HG02840 (cell line): Measurements from ENCODE around the gene ZNF264.
A peak's percentile ranks its signal among the peaks of the same experiment; 100 is the strongest.
"Not testable (repeated sequence)": the region's sequence is repeated elsewhere in the genome, so short reads cannot be mapped to it uniquely, and the experiment has no call there.

Experiments used
- ATAC-seq: cut with Tn5 transposase; IDR thresholded peaks from one replicate; pipeline ENCODE4 v1.9.1; 2021; ENCODE audit warnings: mild to moderate bottlenecking, moderate library complexity, moderate number of reproducible peaks; ENCODE audit not compliant: unreplicated experiment, low FRiP score

ZNF264 gene

DNA sequence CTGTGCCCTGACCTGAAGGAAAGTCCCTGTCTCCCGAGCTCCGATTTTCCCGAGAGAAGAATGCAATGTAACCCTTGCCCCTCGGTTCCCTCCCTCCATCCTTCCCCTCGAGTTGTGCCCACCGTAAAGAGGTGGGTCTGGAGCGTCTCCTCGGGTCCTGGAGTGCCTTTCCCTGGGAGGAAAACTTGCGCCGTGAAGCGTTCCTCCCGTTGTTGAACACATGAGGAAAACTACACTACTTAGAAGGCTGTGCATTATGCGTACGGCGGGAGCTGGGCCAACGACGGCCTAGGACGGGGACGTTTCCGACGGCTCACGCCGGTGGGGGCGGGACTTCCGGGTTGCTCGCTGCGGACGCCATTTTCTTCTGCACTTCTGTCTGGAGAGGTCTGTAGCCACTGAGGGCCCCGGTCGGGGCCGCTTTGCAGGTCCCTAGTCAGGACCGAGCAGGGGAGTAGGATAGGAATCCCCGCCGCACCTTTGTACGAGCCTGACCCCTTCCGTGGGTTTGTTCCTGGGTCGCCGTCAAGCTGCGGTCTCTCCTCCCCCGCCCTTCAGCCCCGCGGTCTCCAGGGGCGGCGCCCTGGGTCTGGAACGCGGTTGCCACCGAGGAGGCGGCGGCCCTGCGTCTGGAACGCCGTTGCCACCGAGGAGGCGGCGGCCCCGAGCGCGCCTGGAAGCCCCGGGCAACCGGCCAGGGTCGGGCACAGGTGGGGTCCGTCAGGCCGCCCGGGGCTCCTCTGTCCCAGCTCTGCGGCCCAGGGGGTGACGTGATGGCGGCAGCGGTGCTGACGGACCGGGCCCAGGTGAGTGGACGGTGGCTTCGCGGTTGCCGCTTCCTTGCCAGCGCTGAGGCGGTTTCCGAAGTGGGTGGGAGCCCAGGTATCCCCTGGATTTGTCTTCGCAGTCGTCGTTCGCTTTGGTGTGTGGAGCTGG lies at the start of gene ZNF264:
ZNF264 (plus strand) TSS at position 360 of the 936 bp plus-strand sequence; CDS start at position 774, 414 bp downstream.
- ATAC-seq = peak; percentile 97

DNA sequence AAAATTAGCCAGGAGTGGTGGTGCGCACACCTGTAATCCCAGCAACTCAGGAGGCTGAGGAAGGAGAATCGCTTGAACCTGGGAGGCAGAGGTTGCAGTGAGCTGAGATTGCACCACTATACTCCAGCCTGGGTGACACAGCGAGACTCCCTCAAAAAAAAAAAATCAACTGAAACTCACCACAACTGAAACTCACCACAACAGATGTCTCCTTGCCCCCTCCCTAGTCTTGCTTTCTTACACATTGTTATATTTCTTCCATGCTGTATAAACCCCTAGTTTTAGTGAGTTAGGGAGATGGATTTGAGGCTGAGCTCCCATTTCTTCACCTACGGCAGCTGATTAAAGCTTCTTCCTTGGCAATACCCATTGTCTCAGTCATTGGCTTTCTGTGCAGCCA lies 49.6 kb upstream of the ZNF264 start:
- ATAC-seq = no peak

DNA sequence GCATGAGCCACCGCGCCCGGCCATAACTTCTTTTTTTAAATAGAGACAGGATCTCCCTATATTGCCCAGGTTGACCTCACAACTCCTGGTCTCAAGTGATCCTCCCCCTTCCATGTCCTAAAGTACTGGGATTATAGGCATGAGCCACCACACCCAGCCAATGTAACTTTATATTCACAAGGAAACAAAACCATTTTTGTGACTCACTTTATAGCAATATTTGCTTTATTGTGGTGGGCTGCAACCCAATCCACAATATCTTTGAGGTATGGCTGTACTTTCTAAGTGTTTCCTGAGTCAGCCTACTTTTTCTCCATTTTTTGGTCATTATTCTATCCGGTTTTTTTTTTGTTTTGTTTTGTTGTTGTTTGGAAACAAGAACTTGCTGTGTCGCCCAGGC lies 38.4 kb upstream of the ZNF264 start:
- no peak for ATAC-seq

DNA sequence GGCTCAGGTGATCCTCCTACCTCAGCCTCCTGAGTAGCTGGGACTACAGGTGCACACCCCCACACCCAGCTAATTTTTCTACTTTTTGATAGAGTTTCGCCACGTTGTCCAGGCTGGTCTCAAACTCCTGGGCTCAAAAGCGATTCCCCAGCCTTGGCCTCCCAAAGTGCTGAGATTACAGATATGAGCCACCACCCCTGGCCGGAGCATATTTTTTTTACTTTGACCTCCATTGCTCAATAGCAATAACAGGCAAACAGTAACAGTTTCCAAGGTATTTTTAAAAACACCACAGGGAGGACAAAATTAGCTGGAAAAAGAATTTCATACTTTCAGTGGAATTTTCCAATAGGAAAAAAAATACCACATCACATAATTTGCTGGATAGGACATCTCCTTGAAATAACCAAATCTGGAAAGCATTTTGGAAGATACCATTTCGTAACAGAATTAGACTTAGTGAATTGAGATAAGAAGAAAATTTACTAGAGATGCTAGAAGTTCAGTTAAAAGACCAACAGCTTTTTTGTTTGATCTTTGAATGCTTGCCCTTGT lies 29.2 kb upstream of the ZNF264 start:
- ATAC-seq = no peak

DNA sequence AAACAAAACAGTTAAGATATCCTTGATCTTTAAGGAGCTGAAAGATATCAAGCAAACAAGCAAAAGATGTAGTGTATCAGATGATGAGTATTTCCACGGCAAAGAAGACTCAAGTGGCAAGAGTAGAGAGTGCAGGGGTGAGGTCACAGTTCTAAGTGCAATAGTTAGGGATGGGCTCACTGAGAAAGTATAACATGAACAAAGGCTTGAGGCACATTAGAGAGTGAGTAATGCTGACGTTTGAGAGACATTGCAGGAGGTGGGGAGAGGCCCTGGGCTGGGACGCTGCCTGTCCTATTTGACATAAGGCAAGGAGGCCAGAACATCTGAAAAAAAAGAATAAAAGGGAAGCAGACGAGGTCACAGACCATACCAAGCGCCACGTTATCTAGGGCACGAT lies 25.5 kb upstream of the ZNF264 start:
- ATAC-seq = no peak

DNA sequence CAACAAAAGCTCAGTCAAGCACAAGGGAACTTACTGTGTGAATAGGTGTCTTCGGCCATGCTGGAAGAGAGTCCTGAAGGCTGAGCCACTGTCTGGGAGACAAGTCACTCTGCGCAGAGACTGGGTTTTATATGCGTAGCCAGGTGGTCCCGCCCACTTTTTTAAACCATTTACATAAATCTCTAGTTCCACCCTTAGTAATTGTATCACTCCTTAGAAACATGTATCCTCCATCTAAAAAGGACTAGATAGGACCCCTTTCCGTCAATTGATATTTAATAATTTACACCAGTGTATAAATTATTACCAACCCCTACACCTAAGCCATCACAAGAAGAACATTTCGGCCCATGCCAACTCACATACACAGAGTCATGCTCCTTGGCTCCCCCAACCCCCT lies 23.9 kb upstream of the ZNF264 start, which contains the start of gene DUXA:
DUXA (minus strand) TSS at position 101 of the 400 bp plus-strand sequence; CDS start at position 59, 42 bp downstream.
- no peak for ATAC-seq

DNA sequence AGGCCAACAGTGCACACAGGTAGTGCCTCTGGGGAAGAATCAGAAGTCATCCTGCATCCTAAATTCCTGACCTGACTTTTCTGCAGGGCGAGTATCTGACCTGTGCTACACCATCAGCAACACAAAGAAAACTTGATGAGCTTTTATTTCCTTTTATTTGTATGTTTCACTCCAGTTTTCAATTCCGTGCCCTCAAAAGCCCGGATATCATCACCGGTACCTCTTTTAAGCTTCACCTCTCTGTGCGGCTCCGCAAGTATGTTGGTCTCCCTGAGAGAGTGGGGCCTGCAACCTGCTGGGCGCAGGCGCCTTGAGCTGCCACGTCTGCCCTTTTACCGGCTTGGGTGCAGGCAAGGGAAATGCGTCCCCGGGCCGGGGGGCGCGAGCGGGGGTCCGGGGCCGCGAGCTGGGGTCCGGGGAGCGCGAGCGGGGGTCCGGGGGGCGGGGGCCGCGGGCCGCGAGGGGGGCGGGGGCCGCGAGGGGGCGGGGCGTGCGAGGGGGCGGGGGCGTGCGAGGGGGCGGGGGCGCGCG lies 19.7 kb upstream of the ZNF264 start:
- no peak for ATAC-seq

DNA sequence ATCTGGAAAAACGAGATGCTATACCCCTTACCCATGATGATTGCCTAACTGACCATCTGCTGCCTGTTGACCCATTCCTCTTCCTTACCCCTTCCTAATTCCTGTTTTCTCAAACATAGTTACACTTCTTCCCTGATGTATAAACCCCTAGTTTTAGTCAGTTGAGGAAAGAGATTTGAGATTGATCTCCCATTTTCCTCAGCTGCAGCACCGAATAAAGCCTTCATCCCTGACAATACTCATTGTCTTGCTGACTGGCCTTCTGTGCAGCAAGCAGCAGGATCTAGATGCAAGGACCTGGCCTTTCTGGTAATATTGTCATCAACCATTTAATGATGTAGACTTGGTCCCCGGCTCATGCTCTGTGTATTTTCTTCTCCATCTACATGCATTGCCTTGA lies 999 bp upstream of the ZNF264 start:
- no peak for ATAC-seq

DNA sequence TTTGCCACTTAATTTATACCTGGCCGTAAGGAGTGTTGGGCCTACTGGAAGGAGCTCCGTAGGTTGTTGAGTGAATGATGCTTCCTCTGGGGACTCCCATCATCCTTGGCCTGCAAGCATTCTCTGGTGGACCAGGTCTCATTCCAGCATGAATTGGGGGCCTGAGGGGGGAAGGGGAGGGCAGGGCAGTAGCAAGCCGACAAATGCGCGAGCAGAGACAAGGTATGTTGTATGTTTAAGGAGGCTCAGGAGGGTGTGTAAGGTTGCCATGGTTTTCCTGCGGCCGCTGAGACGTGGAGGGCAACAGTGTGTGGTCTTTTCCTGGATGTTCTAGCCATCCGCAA lies 749 bp downstream of the ZNF264 start:
- no peak for ATAC-seq

DNA sequence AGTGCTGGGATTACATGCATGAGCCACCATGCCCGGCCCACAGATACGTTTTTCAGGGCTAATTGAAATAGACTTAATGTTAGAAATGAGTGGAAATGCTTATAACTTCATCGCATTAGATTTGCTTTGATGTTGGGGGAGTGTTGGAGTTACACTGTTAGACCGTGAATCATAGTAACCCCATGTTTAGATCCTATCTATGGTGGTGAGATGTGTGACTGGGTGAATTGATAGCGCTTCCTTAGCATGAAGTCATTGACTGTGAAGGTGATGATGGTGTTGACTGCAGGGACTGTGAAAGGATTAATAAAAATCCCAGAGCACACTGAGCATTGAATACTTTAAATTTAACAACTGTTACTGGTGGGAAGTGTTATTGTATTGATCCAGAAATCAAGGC lies 1.7 kb downstream of the ZNF264 start:
- ATAC-seq = no peak

DNA sequence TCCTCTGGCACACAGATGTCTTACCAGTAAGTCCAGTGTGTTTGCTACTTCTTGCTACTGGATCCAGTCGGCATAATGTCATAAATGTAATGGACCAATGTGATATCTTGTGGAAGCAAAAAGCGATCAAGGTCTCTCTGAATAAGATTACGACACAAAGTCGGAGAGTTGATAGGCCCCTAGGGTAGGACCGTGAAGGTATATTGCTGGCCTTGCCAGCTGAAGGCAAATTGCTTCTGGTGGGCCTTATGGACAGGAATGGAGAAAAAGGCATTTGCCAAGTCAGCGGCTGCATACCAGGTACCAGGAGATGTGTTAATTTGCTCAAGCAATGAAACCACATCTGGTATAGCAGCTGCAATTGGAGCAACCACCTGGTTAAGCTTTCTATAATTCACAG lies 6.6 kb downstream of the ZNF264 start:
- not testable (repeated sequence) for ATAC-seq

DNA sequence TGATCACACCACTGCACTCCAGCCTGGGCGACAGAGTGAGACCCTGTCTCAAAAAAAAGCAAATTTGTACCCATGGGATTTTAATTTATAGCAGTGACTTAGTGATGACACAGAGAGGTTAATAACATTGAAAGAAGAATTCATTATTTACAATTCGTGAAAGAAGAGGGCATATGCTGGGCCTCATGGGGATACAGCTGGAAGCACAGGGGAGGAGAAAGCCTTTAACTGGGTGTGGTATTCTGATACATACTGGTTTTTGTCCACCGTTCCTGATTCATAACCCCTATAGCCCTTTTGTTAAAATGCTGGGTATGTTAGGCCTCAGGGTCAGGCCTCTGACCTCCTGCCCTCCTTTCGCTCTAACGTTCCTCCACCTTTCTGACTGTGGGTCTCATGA lies 10.9 kb downstream of the ZNF264 start:
- ATAC-seq = no peak

DNA sequence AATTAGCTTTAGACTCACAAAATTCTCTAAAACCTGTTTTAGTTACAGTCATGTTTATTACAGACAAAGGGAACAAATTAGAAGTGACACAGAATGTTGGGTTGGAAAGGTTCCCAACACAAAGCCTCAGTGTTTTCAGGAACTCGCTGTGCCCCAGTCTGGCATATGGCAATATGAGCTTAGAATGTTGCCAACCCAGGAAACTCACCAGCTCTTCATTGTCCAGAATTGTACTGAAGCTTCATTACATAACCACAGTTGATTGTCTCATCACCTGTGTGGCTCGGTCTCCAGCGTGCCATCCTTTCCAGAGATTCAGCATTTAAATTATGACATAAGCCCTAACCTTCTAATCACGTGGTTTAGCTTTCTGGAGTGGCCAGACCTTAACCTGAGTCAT lies 19.1 kb downstream of the ZNF264 start:
- ATAC-seq = no peak

DNA sequence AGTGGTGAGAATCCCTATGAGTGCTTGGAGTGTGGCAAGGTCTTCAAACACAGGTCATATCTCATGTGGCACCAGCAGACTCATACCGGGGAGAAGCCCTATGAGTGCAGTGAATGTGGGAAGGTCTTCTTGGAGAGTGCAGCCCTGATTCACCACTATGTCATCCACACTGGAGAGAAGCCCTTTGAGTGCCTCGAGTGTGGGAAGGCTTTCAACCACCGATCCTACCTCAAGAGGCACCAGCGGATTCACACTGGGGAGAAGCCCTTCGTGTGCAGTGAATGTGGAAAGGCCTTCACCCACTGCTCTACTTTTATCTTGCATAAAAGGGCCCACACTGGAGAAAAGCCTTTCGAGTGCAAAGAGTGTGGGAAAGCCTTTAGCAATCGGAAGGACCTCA lies 20.8 kb downstream of the ZNF264 start:
- no peak for ATAC-seq

DNA sequence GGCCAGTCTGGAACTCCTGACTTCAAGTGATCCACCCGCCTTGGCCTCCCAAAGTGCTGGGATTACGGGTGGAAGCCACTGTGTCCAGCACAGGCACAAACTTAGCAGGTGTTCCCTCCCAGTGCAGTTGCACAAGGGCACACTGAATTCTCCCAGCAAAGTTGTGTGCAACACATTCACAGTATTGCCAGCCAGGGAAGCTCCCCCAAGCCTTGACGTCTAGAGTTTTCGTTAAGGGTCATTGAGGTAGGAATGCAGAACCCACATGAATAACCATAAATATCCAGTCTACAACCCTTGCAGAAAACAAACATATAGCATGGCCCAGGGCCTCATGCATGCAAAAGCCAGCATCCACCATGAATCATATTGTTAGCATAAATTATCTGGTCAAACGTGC lies 36.2 kb downstream of the ZNF264 start:
- no peak for ATAC-seq

DNA sequence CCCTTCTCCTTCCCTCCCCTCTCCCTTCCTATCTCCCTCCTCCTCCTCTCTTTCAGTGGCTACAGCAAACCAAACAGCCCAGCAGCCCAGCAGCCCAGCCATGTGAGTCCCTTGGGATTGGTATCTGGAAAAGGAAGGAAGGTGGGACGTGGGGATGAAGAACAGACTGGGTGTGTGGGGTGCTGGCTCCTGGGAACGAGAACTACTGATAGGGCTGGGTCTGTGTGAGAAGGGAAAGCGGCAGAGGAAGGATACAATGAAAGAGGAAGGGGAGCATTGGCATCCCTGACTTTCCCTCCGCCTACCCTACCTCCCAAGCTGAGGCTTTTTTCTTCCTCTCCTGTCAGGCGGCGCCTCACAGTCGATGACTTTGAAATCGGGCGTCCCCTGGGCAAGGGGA lies 40.4 kb downstream of the ZNF264 start:
- no peak for ATAC-seq

DNA sequence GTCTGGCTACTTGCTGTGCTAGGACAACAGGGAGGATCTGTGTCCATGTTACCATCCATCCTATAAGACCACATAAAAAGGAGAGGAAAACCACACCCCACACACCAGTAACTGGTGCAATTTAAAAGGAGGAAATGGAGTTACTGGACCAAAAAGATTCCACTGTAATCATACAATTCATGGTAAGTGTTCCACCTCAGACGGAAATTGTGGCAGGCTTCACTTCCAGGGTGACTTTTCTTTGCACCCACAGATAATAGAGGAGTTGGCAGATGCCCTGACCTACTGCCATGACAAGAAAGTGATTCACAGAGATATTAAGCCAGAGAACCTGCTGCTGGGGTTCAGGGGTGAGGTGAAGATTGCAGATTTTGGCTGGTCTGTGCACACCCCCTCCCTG lies 41.9 kb downstream of the ZNF264 start:
- ATAC-seq = no peak

DNA sequence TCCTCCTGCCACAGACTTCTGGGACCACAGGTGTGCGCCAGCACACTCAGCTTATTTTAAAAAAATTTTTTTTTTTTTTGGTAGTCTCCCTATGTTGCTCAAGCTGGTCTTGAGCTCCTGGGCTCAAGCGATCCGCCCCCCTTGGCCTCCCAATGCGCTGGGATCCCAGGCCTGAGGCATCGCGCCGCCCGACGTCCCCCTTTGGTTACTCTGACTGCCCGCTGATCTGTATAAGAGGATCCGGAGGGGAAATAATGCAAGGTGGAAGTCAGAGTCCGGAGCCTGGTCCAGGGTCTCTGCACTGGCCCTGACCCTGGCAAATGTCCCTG lies 48.6 kb downstream of the ZNF264 start:
- no peak for ATAC-seq

DNA sequence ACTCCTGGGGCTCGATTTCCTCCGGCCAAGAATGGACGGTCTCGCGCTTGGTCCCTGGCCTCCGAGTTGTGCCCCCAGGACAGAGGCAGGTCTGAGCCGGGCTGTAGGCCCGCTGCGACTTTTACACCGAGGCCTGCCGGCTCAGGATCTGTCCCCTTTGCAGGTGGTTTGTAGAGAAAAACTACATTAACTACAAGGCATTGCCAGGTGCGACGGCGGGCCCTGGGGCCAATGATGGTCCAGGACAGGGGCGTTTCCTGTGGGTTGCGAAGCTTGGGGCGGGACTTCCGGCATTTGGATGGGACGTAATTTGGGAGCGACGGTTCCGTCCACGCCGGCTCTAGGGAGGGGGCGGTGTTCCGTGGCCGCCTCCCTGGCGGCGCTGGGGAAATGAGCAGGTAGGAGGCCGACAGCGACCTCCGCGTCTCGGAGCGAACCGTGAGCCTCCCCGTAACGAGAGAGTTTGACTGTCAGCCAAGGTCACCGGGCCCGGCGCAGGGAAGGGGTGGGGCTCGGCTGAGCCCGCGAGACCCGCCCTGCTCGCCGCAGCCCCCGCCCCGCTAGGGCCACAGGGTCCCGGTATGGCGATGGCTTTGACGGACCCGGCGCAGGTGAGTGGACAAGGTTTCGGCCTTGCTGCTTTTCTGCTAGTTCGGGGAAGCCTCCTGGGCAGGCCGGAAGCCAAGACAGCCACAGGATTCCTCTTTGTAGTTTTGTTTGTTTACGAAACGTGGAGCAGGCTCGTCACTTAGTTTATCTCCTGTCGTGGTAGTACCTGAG lies 49.2 kb downstream of the ZNF264 start, which contains the start of gene ZNF805:
ZNF805 (plus strand) TSS at position 322 of the 780 bp plus-strand sequence; CDS start at position 582, 260 bp downstream.
- peak; percentile 94 for ATAC-seq

DNA sequence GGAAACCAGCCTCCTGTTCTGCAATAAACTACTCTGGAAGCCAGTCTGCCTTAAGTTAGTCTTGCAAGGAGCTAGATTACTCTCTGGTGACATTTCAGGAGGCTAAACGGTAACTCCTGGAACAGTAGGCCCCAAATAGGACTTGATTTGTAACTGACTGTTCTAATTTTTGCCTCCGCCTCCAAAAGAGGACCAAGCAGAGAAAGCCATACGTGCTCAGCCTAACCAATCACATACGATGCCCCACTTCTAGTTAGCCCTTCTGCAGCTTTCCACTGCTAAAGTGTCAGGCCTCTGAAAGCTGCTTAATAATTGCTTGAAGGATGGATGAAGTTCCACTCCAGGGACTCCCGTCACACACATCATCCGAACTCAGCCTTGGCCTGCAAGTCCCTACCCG lies 49.9 kb downstream of the ZNF264 start:
- ATAC-seq = no peak

DNA sequence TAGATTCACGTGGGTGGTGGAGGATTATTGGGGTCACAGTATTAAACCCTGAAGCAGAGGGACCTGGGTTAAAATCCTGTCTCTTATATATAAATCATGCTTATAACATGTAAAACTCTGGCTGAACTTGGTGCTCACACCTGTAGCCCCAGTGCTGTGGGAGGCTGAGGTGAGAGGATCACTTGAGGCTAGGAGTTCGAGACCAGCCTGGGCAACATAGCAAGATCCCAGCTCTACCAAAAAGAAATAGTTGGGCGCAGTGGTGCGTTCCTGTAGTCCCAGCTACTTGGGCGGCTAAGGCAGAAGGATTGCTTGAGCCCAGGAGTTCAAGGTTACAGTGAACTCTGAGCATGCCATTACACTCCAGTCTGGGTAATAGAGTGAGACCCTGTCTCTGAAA lies 51.5 kb downstream of the ZNF264 start:
- no peak for ATAC-seq
